NCI-H69 (cell line): ENCODE results near the gene SLC5A10.

Source experiments
- DNase-seq: peaks from one replicate; lab custom pipeline; 2025; lab: John Stamatoyannopoulos, UW

Gene SLC5A10

GRCh38 chr17:18964550-18964949 is 12.6 kb downstream of the SLC5A10 start:
- no peak for DNase-seq

GRCh38 chr17:18965530-18966236 is 13.7 kb downstream of the SLC5A10 start:
- no peak for DNase-seq

- DNase-seq = peak; percentile 67
Measured at GRCh38 chr17:18966831-18967624, 15.1 kb downstream of the SLC5A10 start.

GRCh38 chr17:18967916-18968315 is 16.0 kb downstream of the SLC5A10 start:
- DNase-seq = peak; percentile 49

- no peak for DNase-seq
Measured at GRCh38 chr17:18968345-18968744, 16.4 kb downstream of the SLC5A10 start.

- DNase-seq = peak; percentile 56
Measured at GRCh38 chr17:18968945-18969887, 17.3 kb downstream of the SLC5A10 start.

GRCh38 chr17:18970582-18971480 is 18.9 kb downstream of the SLC5A10 start:
- DNase-seq = no peak

GRCh38 chr17:18971801-18972200 is 19.8 kb downstream of the SLC5A10 start:
- no peak for DNase-seq

- no peak for DNase-seq
Measured at GRCh38 chr17:18974407-18975149, 22.6 kb downstream of the SLC5A10 start.

- DNase-seq = no peak
Measured at GRCh38 chr17:18975597-18975996, 23.6 kb downstream of the SLC5A10 start.

GRCh38 chr17:18976201-18976600 is 24.2 kb downstream of the SLC5A10 start:
- DNase-seq = no peak

GRCh38 chr17:18977021-18977420 is 25.1 kb downstream of the SLC5A10 start:
- DNase-seq = no peak

GRCh38 chr17:18977646-18978045 is 25.7 kb downstream of the SLC5A10 start:
- no peak for DNase-seq

- no peak for DNase-seq
Measured at GRCh38 chr17:18978050-18978449, 26.1 kb downstream of the SLC5A10 start.

GRCh38 chr17:18978655-18979054 is 26.7 kb downstream of the SLC5A10 start:
- no peak for DNase-seq

GRCh38 chr17:18980682-18981334 is 28.8 kb downstream of the SLC5A10 start:
- DNase-seq = peak; percentile 47

- DNase-seq = no peak
Measured at GRCh38 chr17:18981335-18981641, 29.3 kb downstream of the SLC5A10 start.

- peak; percentile 88 for DNase-seq
Measured at GRCh38 chr17:18981642-18982424, 29.9 kb downstream of the SLC5A10 start.
